ENCODE measurements around the gene GRIN2B. TPM values are rescaled to one million over a fixed set of nuclear protein-coding genes. Genes with fewer than 3 reads are reported as not detected.

Gene GRIN2B
- total RNA-seq, 1 donor from 2014 or later: 0.03 TPM

GRCh38 chr12:13941258-13942249, 39.8 kb downstream of the GRIN2B start:
- H3K4me1 ChIP-seq: no peaks in the 10 kb centered on the region
- H3K4me3 ChIP-seq: no peak overlapping the region
- intact Hi-C loops (cut with micrococcal nuclease): no loop called here
- H3K27me3 ChIP-seq (ENCODE audit: low read depth): peaks cover 29% of the 10 kb centered on the region
- H3K36me3 ChIP-seq: no peaks in the 10 kb centered on the region
- peaks cover 23% of the 10 kb centered on the region for H3K9me3 ChIP-seq (replicated peaks)
- DNase-seq: no peak
- H3K27ac ChIP-seq (replicated peaks): no peak overlapping the region
- peak; percentile 51 for TF ChIP-seq CTCF (IDR thresholded peaks at IDR 0.05; ENCODE audit: borderline replicate concordance)

- Histone ChIP-seq H3K9me3 (replicated peaks) (peaks cover 30% of the 10 kb centered on the region), H3K4me3 (no peak overlapping the region), H3K27me3 (ENCODE audit: low read depth) (peaks cover 29% of the 10 kb centered on the region), H3K4me1 (no peaks in the 10 kb centered on the region), H3K36me3 (no peaks in the 10 kb centered on the region), H3K27ac (replicated peaks) (no peak overlapping the region)
- no peak for DNase-seq
- intact Hi-C loops (cut with micrococcal nuclease): no loop called here
- no peak for TF ChIP-seq CTCF (IDR thresholded peaks at IDR 0.05; ENCODE audit: borderline replicate concordance)
Measured at GRCh38 chr12:13940335-13940865, 41.0 kb downstream of the GRIN2B start.

DNA sequence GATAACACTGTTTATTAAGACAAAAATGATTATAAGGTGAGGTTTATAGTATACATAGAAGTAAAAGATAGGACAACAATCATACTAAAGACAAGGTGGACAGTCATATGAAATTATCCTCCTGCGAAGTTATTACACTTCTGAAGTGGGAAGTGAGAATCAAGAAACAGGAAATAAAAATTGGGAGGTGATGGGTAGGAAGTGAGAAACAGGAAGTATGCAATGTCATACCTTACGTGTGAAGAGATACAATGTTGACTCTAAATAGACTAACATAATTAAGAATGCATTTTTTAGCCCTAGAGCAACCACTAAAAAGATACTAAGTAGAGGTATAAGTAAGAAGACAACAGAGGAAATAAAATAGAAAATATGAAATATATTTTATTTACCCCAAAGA, 43.7 kb downstream of the GRIN2B start:
- DNase-seq: no peak
- Histone ChIP-seq H3K27ac (replicated peaks) (no peak overlapping the region), H3K9me3 (replicated peaks) (peaks cover 30% of the 10 kb centered on the region), H3K36me3 (no peaks in the 10 kb centered on the region), H3K4me1 (no peaks in the 10 kb centered on the region), H3K4me3 (no peak overlapping the region), H3K27me3 (ENCODE audit: low read depth) (peaks cover 17% of the 10 kb centered on the region)
- TF ChIP-seq CTCF (IDR thresholded peaks at IDR 0.05; ENCODE audit: borderline replicate concordance): no peak
- intact Hi-C loops (cut with micrococcal nuclease): no loop called here

- DNase-seq: no peak
- intact Hi-C loops (cut with micrococcal nuclease): no loop called here
- H3K9me3 ChIP-seq (replicated peaks): peaks cover 30% of the 10 kb centered on the region
- TF ChIP-seq CTCF (IDR thresholded peaks at IDR 0.05; ENCODE audit: borderline replicate concordance): no peak
- no peaks in the 10 kb centered on the region for H3K36me3 ChIP-seq
- peaks cover 18% of the 10 kb centered on the region for H3K27me3 ChIP-seq (ENCODE audit: low read depth)
- no peak overlapping the region for H3K27ac ChIP-seq (replicated peaks)
- H3K4me1 ChIP-seq: no peaks in the 10 kb centered on the region
- no peak overlapping the region for H3K4me3 ChIP-seq
Measured at GRCh38 chr12:13935169-13935568, 46.2 kb downstream of the GRIN2B start.
